ENCODE measurements around the gene NALCN. TPM values are rescaled to one million over a fixed set of nuclear protein-coding genes. Genes with fewer than 3 reads are reported as not detected.

The NALCN gene
- total RNA-seq, 3 donors from 2014 or later (not counting 1 experiment from before 2014, with no cell fraction given): not detected

DNA sequence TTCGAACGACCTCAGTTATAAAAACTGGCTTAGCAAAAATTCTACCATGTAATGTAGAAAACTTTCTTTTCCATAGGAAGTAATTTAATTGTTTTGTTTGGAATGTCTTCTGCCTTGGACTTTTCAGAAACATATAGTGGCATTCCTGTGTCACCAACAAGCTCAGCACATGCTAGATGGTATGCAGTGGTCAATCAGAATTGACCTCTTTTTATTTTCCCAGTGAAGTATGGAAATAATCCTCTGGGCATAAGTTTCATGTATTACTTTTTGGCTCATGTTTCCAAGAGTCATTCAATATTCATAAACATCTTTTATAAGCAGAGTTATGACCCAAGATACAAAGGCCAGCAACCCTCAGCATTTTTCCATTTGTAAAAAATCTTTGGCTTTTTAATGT, 33.6 kb downstream of the NALCN start:
- TF ChIP-seq, protein P1, sequence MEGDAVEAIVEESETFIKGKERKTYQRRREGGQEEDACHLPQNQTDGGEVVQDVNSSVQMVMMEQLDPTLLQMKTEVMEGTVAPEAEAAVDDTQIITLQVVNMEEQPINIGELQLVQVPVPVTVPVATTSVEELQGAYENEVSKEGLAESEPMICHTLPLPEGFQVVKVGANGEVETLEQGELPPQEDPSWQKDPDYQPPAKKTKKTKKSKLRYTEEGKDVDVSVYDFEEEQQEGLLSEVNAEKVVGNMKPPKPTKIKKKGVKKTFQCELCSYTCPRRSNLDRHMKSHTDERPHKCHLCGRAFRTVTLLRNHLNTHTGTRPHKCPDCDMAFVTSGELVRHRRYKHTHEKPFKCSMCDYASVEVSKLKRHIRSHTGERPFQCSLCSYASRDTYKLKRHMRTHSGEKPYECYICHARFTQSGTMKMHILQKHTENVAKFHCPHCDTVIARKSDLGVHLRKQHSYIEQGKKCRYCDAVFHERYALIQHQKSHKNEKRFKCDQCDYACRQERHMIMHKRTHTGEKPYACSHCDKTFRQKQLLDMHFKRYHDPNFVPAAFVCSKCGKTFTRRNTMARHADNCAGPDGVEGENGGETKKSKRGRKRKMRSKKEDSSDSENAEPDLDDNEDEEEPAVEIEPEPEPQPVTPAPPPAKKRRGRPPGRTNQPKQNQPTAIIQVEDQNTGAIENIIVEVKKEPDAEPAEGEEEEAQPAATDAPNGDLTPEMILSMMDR (IDR thresholded peaks at IDR 0.05): no peak
- intact Hi-C loops (cut with micrococcal nuclease): no loop called here
- WGBS (ENCODE audit: insufficient coverage): no CpG with 5 or more reads among the region's 2 CpGs
- Histone ChIP-seq H3K36me3 (ENCODE audit: control insufficient read depth, insufficient read depth, low read length) (no peaks in the 10 kb centered on the region), H3K27me3 (ENCODE audit: control insufficient read depth, insufficient read depth, low read length) (no peaks in the 10 kb centered on the region), H3K4me3 (ENCODE audit: low read length) (no peak overlapping the region), H3K9me3 (ENCODE audit: control insufficient read depth, insufficient read depth, low read length) (no peaks in the 10 kb centered on the region), H3K27ac (ENCODE audit: low read length) (no peak overlapping the region), H3K4me1 (ENCODE audit: control insufficient read depth, insufficient read depth, low read length) (no peaks in the 10 kb centered on the region)
- peaks cover 5 to 6% of the 10 kb centered on the region in 2 donors for H3K9me3 Mint-ChIP-seq
- DNase-seq (no peak), ATAC-seq (no peak)
- H3K4me3 Mint-ChIP-seq: no peak overlapping the region
- H3K27me3 Mint-ChIP-seq (ENCODE audit: low read depth in 2 of 2): no peaks in the 10 kb centered on the region
- no peaks in the 10 kb centered on the region for H3K4me1 Mint-ChIP-seq
- H3K27ac Mint-ChIP-seq: no peak overlapping the region
- H3K36me3 Mint-ChIP-seq: no peaks in the 10 kb centered on the region

DNA sequence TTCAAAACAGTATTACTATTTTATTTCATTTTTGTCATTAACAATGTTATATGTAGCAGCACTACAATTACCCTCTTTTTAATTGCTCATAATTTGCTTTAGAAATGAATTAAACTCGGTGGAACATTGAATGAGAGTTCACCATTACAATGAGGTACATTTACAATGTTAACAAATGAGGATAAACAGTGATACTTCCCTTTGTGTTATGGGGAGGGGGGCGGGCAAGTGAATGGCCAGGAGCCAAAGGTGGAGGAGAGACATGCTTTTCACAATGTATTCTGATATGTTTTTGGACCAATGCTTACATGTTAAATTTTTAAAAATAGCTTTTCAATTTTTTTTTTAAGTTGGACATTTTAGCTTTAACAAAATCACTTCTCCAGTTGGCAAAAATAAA, 34.2 kb downstream of the NALCN start:
- no peaks in the 10 kb centered on the region for H3K27me3 ChIP-seq (ENCODE audit: control insufficient read depth, insufficient read depth, low read length)
- peaks cover 3 to 6% of the 10 kb centered on the region in 2 donors for H3K9me3 Mint-ChIP-seq
- H3K27me3 Mint-ChIP-seq (ENCODE audit: low read depth in 2 of 2): no peaks in the 10 kb centered on the region
- H3K27ac ChIP-seq (ENCODE audit: low read length): no peak overlapping the region
- no peak overlapping the region for H3K27ac Mint-ChIP-seq
- H3K36me3 Mint-ChIP-seq: no peaks in the 10 kb centered on the region
- WGBS (ENCODE audit: insufficient coverage): no CpG with 5 or more reads among the region's 2 CpGs
- intact Hi-C loops (cut with micrococcal nuclease): no loop called here
- H3K4me3 ChIP-seq (ENCODE audit: low read length): no peak overlapping the region
- TF ChIP-seq, protein P1 (IDR thresholded peaks at IDR 0.05): no peak
- DNase-seq: no peak
- no peaks in the 10 kb centered on the region for H3K4me1 Mint-ChIP-seq
- no peak overlapping the region for H3K4me3 Mint-ChIP-seq
- H3K9me3 ChIP-seq (ENCODE audit: control insufficient read depth, insufficient read depth, low read length): no peaks in the 10 kb centered on the region
- H3K4me1 ChIP-seq (ENCODE audit: control insufficient read depth, insufficient read depth, low read length): no peaks in the 10 kb centered on the region
- ATAC-seq: no peak
- no peaks in the 10 kb centered on the region for H3K36me3 ChIP-seq (ENCODE audit: control insufficient read depth, insufficient read depth, low read length)

DNA sequence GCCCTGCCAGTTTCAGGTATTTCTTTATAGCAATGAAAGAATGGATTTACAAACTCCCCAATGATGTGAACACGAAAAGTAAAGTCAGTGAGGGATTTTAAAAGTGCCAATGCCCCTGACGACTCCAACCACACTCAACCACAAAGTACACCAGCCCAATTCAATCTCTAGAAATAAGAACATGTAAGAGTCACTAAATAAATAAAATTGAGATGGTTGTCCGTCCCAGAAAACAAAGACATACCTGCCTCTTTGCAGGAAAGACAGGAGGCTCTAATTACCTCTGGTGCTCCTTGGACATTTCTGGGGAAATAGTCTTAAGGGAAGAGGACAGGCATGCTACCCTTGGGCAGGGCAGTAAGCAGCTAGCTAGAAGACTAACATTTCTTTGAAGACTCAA, 55.8 kb downstream of the NALCN start:
- ATAC-seq: no peak
- no peaks in the 10 kb centered on the region for H3K27me3 ChIP-seq (ENCODE audit: control insufficient read depth, insufficient read depth, low read length)
- Mint-ChIP-seq H3K27me3 (ENCODE audit: low read depth in 2 of 2) (no peaks in the 10 kb centered on the region), H3K27ac (no peak overlapping the region), H3K4me1 (no peaks in the 10 kb centered on the region), H3K9me3 (peaks cover 11 to 20% of the 10 kb centered on the region in 2 donors), H3K36me3 (no peaks in the 10 kb centered on the region), H3K4me3 (no peak overlapping the region)
- no peak for DNase-seq
- no peak overlapping the region for H3K27ac ChIP-seq (ENCODE audit: low read length)
- H3K9me3 ChIP-seq (ENCODE audit: control insufficient read depth, insufficient read depth, low read length): no peaks in the 10 kb centered on the region
- WGBS (ENCODE audit: insufficient coverage): 63% methylated on average over 2 of the region's 3 CpGs
- H3K4me3 ChIP-seq (ENCODE audit: low read length): no peak overlapping the region
- intact Hi-C loops (cut with micrococcal nuclease): no loop called here
- no peaks in the 10 kb centered on the region for H3K36me3 ChIP-seq (ENCODE audit: control insufficient read depth, insufficient read depth, low read length)
- TF ChIP-seq, protein P1 (IDR thresholded peaks at IDR 0.05): no peak
- H3K4me1 ChIP-seq (ENCODE audit: control insufficient read depth, insufficient read depth, low read length): no peaks in the 10 kb centered on the region

DNA sequence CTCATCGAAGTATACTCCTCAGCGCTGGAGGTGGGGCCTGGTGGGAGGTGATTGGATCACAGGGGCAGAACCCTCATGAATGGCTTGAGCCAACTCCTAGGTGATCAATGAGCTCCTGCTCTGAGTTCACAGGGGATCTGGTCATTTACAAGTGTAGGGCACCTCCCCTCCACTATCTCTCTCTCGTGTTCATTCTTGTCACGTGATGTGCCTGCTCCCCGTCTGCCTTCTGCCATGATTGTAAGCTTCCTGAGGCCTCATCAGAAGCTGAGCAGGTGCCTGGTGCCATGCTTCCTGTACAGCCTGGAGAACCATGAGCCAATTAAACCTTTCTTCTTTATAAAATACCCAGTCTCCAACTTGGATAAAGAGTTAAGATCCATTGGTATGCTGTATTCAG, 61.4 kb downstream of the NALCN start:
- Histone ChIP-seq H3K27me3 (ENCODE audit: control insufficient read depth, insufficient read depth, low read length) (no peaks in the 10 kb centered on the region), H3K4me3 (ENCODE audit: low read length) (no peak overlapping the region), H3K27ac (ENCODE audit: low read length) (no peak overlapping the region), H3K4me1 (ENCODE audit: control insufficient read depth, insufficient read depth, low read length) (no peaks in the 10 kb centered on the region), H3K36me3 (ENCODE audit: control insufficient read depth, insufficient read depth, low read length) (no peaks in the 10 kb centered on the region), H3K9me3 (ENCODE audit: control insufficient read depth, insufficient read depth, low read length) (no peaks in the 10 kb centered on the region)
- H3K27me3 Mint-ChIP-seq (ENCODE audit: low read depth in 2 of 2): no peaks in the 10 kb centered on the region
- no peak for DNase-seq
- H3K27ac Mint-ChIP-seq: no peak overlapping the region
- ATAC-seq: no peak
- peaks cover 12 to 17% of the 10 kb centered on the region in 2 donors for H3K9me3 Mint-ChIP-seq
- no peaks in the 10 kb centered on the region for H3K36me3 Mint-ChIP-seq
- no peak overlapping the region for H3K4me3 Mint-ChIP-seq
- 90% methylated on average over 5 of the region's 5 CpGs for WGBS (ENCODE audit: insufficient coverage)
- intact Hi-C loops (cut with micrococcal nuclease): no loop called here
- TF ChIP-seq, protein P1 (IDR thresholded peaks at IDR 0.05): no peak
- no peaks in the 10 kb centered on the region for H3K4me1 Mint-ChIP-seq

Measured in natural killer cell (primary cell).